Panc1 (cell line): ENCODE data around the gene LPIN1.

Experiments
- CTCF ChIP-seq: fragments of 450-650 bp; IDR thresholded peaks from 2 replicates; pipeline ENCODE4 v1.5.1; 2017; ENCODE audit warnings: mild to moderate bottlenecking
- REST ChIP-seq, 2 experiments: IDR thresholded peaks; 2 replicates each; pipeline ENCODE4 v1.6.1; 2011 to 2012; ENCODE audit warnings: low read depth in 2 of 2, control low read depth in 1 of 2, low read length in 1 of 2, mild to moderate bottlenecking in 1 of 2, moderate library complexity in 1 of 2; ENCODE audit not compliant: insufficient read depth in 1 of 2
- TCF7L2 ChIP-seq: IDR thresholded peaks from 2 replicates; pipeline ENCODE4 v1.6.1; 2011; ENCODE audit warnings: mild to moderate bottlenecking, low read depth, low read length, inconsistent platforms

- no peak for TF ChIP-seq CTCF
- no peak for TF ChIP-seq REST (IDR thresholded peaks at IDR 0.05; ENCODE audit: insufficient read depth in 1 of 2, low read depth in 2 of 2, low read length in 1 of 2)
- TF ChIP-seq TCF7L2: no peak
Observed at GRCh38 chr2:11699686-11700670, 46.5 kb upstream of the LPIN1 start.
